ENCODE results near the gene KIAA1671. TPM values are rescaled to one million over a fixed set of nuclear protein-coding genes. Genes with fewer than 3 reads are reported as not detected.

Gene KIAA1671
- total RNA-seq, 1 experiment from 2014 or later, result 63.1 TPM

DNA sequence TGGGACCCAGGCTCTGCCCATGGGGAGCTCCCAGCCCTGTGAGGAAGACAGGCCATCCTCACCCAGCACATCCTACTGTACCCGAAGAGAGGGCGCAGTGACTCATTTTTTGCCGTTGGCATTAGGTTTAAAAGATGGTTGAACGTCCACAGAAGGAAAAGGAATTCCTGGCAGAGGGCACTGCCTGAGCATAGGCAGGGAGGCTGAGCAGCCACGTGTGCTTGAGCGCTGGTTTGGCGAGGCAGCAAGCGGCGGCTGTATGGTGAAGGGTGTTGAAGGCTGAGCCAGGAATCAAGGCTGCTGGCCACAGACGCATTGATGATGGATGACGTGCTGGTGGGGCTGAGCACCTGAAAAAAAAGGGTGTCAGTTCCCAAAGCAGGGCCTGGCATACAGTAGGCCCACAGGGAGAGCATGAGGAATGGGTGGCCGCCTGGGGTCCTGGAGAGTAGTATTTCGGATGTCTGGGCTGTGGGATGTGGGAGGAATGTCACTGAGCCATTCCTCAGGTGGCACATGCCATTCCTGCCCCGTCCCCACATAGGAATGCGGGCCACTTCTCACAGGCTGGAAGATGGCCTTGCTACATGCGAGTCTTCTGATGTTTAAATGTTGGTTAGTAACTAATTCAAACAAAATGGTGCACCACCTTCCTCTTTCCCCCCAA is 112.5 kb downstream of the KIAA1671 start:
- no peaks in the 10 kb centered on the region for H3K27me3 Mint-ChIP-seq (ENCODE audit: unreplicated experiment)
- no peak overlapping the region for H3K27ac Mint-ChIP-seq (ENCODE audit: unreplicated experiment)
- H3K36me3 Mint-ChIP-seq (ENCODE audit: insufficient read depth, unreplicated experiment), result no peaks in the 10 kb centered on the region
- intact Hi-C loops (cut with micrococcal nuclease; ENCODE audit: unreplicated experiment), result loop anchor here (10.0 kb wide), 1 partner anchor 540 kb away; no protein-coding TSS in a partner anchor
- no peaks in the 10 kb centered on the region for H3K4me1 Mint-ChIP-seq (ENCODE audit: low read depth, unreplicated experiment)
- BruUV-seq (replicated peaks), result no TSS peak
- DNase-seq, result no peak
- no peak for TF ChIP-seq CTCF (IDR thresholded peaks at IDR 0.05; ENCODE audit: unreplicated experiment)
- H3K4me3 Mint-ChIP-seq (ENCODE audit: low read depth, unreplicated experiment), result no peak overlapping the region
- CTCF ChIA-PET, result no interaction called here
- no peaks in the 10 kb centered on the region for H3K9me3 Mint-ChIP-seq (ENCODE audit: low read depth, unreplicated experiment)

GRCh38 chr22:25066861-25067435 is 114.4 kb downstream of the KIAA1671 start:
- no peak overlapping the region for H3K4me3 Mint-ChIP-seq (ENCODE audit: low read depth, unreplicated experiment)
- no peaks in the 10 kb centered on the region for H3K4me1 Mint-ChIP-seq (ENCODE audit: low read depth, unreplicated experiment)
- intact Hi-C loops (cut with micrococcal nuclease; ENCODE audit: unreplicated experiment), result loop anchor here (10.0 kb wide), 1 partner anchor 538 kb away; no protein-coding TSS in a partner anchor
- no peak for TF ChIP-seq CTCF (IDR thresholded peaks at IDR 0.05; ENCODE audit: unreplicated experiment)
- no TSS peak for BruUV-seq (replicated peaks)
- DNase-seq, result no peak
- CTCF ChIA-PET, result no interaction called here
- no peaks in the 10 kb centered on the region for H3K9me3 Mint-ChIP-seq (ENCODE audit: low read depth, unreplicated experiment)
- H3K27me3 Mint-ChIP-seq (ENCODE audit: unreplicated experiment), result no peaks in the 10 kb centered on the region
- no peak overlapping the region for H3K27ac Mint-ChIP-seq (ENCODE audit: unreplicated experiment)
- no peaks in the 10 kb centered on the region for H3K36me3 Mint-ChIP-seq (ENCODE audit: insufficient read depth, unreplicated experiment)

- H3K27me3 Mint-ChIP-seq (ENCODE audit: unreplicated experiment), result no peaks in the 10 kb centered on the region
- CTCF ChIA-PET, result no interaction called here
- DNase-seq, result no peak
- H3K4me3 Mint-ChIP-seq (ENCODE audit: low read depth, unreplicated experiment), result no peak overlapping the region
- TF ChIP-seq CTCF (IDR thresholded peaks at IDR 0.05; ENCODE audit: unreplicated experiment), result no peak
- no peaks in the 10 kb centered on the region for H3K4me1 Mint-ChIP-seq (ENCODE audit: low read depth, unreplicated experiment)
- no peaks in the 10 kb centered on the region for H3K36me3 Mint-ChIP-seq (ENCODE audit: insufficient read depth, unreplicated experiment)
- intact Hi-C loops (cut with micrococcal nuclease; ENCODE audit: unreplicated experiment), result loop anchor here (10.0 kb wide), 1 partner anchor 537 kb away; no protein-coding TSS in a partner anchor
- no peaks in the 10 kb centered on the region for H3K9me3 Mint-ChIP-seq (ENCODE audit: low read depth, unreplicated experiment)
- no TSS peak for BruUV-seq (replicated peaks)
- no peak overlapping the region for H3K27ac Mint-ChIP-seq (ENCODE audit: unreplicated experiment)
These were observed 115.4 kb downstream of the KIAA1671 start for GRCh38 chr22:25067851-25068421.

DNA sequence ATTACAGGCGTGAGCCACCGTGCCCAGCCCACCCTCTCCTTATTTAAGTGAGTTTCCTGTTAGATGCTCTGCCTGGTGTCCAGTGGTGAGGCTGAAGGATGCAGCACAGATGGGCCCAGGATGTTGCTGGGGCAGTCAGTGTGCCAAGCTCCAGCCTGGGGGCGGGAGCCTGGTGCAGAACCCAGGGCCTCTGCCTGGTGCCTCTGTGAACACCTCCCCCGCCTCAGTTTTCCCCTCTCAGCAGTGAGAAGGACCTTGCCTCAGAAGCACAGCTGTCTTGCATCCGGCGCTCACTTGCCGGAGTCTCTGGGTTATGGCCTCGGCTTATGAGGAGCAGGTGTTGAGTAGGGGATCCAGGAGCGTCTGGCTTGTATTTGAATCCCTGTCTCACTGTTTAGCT is 116.2 kb downstream of the KIAA1671 start:
- CTCF ChIA-PET, result no interaction called here
- Mint-ChIP-seq H3K27me3 (ENCODE audit: unreplicated experiment) (no peaks in the 10 kb centered on the region), H3K4me3 (ENCODE audit: low read depth, unreplicated experiment) (no peak overlapping the region), H3K27ac (ENCODE audit: unreplicated experiment) (no peak overlapping the region), H3K9me3 (ENCODE audit: low read depth, unreplicated experiment) (no peaks in the 10 kb centered on the region), H3K36me3 (ENCODE audit: insufficient read depth, unreplicated experiment) (no peaks in the 10 kb centered on the region), H3K4me1 (ENCODE audit: low read depth, unreplicated experiment) (no peaks in the 10 kb centered on the region)
- no peak for DNase-seq
- BruUV-seq (replicated peaks), result no TSS peak
- no peak for TF ChIP-seq CTCF (IDR thresholded peaks at IDR 0.05; ENCODE audit: unreplicated experiment)
- intact Hi-C loops (cut with micrococcal nuclease; ENCODE audit: unreplicated experiment), result loop anchor here (10.0 kb wide), 1 partner anchor 536 kb away; no protein-coding TSS in a partner anchor
